Measurements from ENCODE around the gene MYG1.

MYG1 gene

GRCh38 chr12:53338916-53339315 lies 39.4 kb downstream of the MYG1 start:
- H3K4me3 ChIP-seq (ENCODE audit: low read depth, low read length) = no peak overlapping the region
- no peak for TF ChIP-seq CTCF (IDR thresholded peaks at IDR 0.05; ENCODE audit: low read depth, low read length)

- no peak for TF ChIP-seq CTCF (IDR thresholded peaks at IDR 0.05; ENCODE audit: low read depth, low read length)
- H3K4me3 ChIP-seq (ENCODE audit: low read depth, low read length) = no peak overlapping the region
These were observed 40.9 kb downstream of the MYG1 start for GRCh38 chr12:53340398-53340797.

GRCh38 chr12:53343449-53343848 lies 44.0 kb downstream of the MYG1 start:
- no peak overlapping the region for H3K4me3 ChIP-seq (ENCODE audit: low read depth, low read length)
- no peak for TF ChIP-seq CTCF (IDR thresholded peaks at IDR 0.05; ENCODE audit: low read depth, low read length)

- no peak for TF ChIP-seq CTCF (IDR thresholded peaks at IDR 0.05; ENCODE audit: low read depth, low read length)
- H3K4me3 ChIP-seq (ENCODE audit: low read depth, low read length) = no peak overlapping the region
These were observed 44.5 kb downstream of the MYG1 start for GRCh38 chr12:53343969-53344368.

- no peak for TF ChIP-seq CTCF (IDR thresholded peaks at IDR 0.05; ENCODE audit: low read depth, low read length)
- peak overlapping the region; percentile 64 for H3K4me3 ChIP-seq (ENCODE audit: low read depth, low read length)
These were observed 45.0 kb downstream of the MYG1 start for GRCh38 chr12:53344487-53344823.

- peak; percentile 74 for TF ChIP-seq CTCF (IDR thresholded peaks at IDR 0.05; ENCODE audit: low read depth, low read length)
- peak overlapping the region; percentile 64 for H3K4me3 ChIP-seq (ENCODE audit: low read depth, low read length)
These were observed 45.5 kb downstream of the MYG1 start for GRCh38 chr12:53344824-53345485.

- no peak overlapping the region; the same call in 1 of the 2 replicates for H3K4me3 ChIP-seq (ENCODE audit: low read depth, low read length)
- no peak for TF ChIP-seq CTCF (IDR thresholded peaks at IDR 0.05; ENCODE audit: low read depth, low read length)
These were observed 46.1 kb downstream of the MYG1 start for GRCh38 chr12:53345486-53346188.
